Hepatocyte (in vitro differentiated cells): ENCODE results near the gene FOXRED2.

ENCODE experiments used
- CTCF ChIP-seq: fragments of 200-600 bp; sonication (generic); IDR thresholded peaks from 2 replicates; pipeline ENCODE4 v1.5.1; 2016; ENCODE audit warnings: antibody characterized with exemption, mild to moderate bottlenecking; ENCODE audit not compliant: poor library complexity
- EZH2 ChIP-seq: fragments of 200-600 bp; sonication (generic); IDR thresholded peaks from 2 replicates; pipeline ENCODE4 v1.6.1; 2016; ENCODE audit warnings: antibody characterized with exemption, mild to moderate bottlenecking, borderline replicate concordance
- EZH2phosphoT487 ChIP-seq: fragments of 200-600 bp; sonication (generic); IDR thresholded peaks from one replicate; pipeline ENCODE4 v1.6.1; 2018; ENCODE audit warnings: antibody characterized with exemption, mild to moderate bottlenecking, low read depth, moderate library complexity; ENCODE audit not compliant: unreplicated experiment, severe bottlenecking

- no peak for TF ChIP-seq CTCF
- no peak for TF ChIP-seq EZH2
- TF ChIP-seq EZH2phosphoT487 = no peak
Observed at GRCh38 chr22:36532466-36532865, 25.6 kb upstream of the FOXRED2 start.
